Loucy (cell line): Measurements from ENCODE around the gene APOBEC3H.

Source experiments
- H2AFZ ChIP-seq: fragments of 200-600 bp; sonication (generic); 2 replicates; pipeline ENCODE4 v1.6.0; 2016; ENCODE audit warnings: antibody characterized with exemption, mild to moderate bottlenecking, low read length, moderate library complexity
- H3F3A ChIP-seq: fragments of 200-600 bp; 2 replicates; pipeline ENCODE4 v1.6.0; 2016; ENCODE audit warnings: antibody characterized with exemption, low read depth, mild to moderate bottlenecking
- H3K27me3 ChIP-seq: fragments of 200-600 bp; sonication (generic); 2 replicates; pipeline ENCODE4 v1.6.1; 2014; ENCODE audit warnings: low read length, mild to moderate bottlenecking; ENCODE audit not compliant: insufficient read depth, poor library complexity, severe bottlenecking
- H3K36me3 ChIP-seq: fragments of 200-600 bp; sonication (generic); 2 replicates; pipeline ENCODE4 v1.6.1; 2016; ENCODE audit warnings: low read length; ENCODE audit not compliant: insufficient read depth
- H3K4me1 ChIP-seq: fragments of 200-600 bp; sonication (generic); 2 replicates; pipeline ENCODE4 v1.5.1; 2014; ENCODE audit warnings: low read length, mild to moderate bottlenecking; ENCODE audit not compliant: insufficient read depth, poor library complexity, severe bottlenecking
- H3K4me2 ChIP-seq: fragments of 200-600 bp; sonication (generic); 2 replicates; pipeline ENCODE4 v1.6.0; 2014; ENCODE audit warnings: antibody characterized with exemption, low read length, low read depth, mild to moderate bottlenecking; ENCODE audit not compliant: poor library complexity, severe bottlenecking
- H3K4me3 ChIP-seq: fragments of 200-600 bp; sonication (generic); 2 replicates; pipeline ENCODE4 v1.5.1; 2014; ENCODE audit warnings: low read length, mild to moderate bottlenecking, mixed read lengths; ENCODE audit not compliant: poor library complexity, severe bottlenecking
- H3K79me2 ChIP-seq: fragments of 200-600 bp; sonication (generic); 2 replicates; pipeline ENCODE4 v1.6.1; 2014; ENCODE audit warnings: low read length; ENCODE audit not compliant: insufficient read depth
- H3K9ac ChIP-seq: fragments of 200-600 bp; sonication (generic); 2 replicates; pipeline ENCODE4 v1.6.0; 2014; ENCODE audit warnings: mild to moderate bottlenecking, low read depth, low read length, moderate library complexity; ENCODE audit not compliant: poor library complexity, severe bottlenecking
- H3K9me2 ChIP-seq: fragments of 200-600 bp; sonication (generic); replicated peaks from 2 replicates; pipeline ENCODE4 v1.6.1; 2016; ENCODE audit warnings: low read depth, low read length, mixed read lengths
- H3K9me3 ChIP-seq: fragments of 200-600 bp; sonication (generic); 2 replicates; pipeline ENCODE4 v1.6.1; 2014; ENCODE audit warnings: mild to moderate bottlenecking, antibody characterized with exemption, low read length, low read depth; ENCODE audit not compliant: insufficient read depth
- H4K20me1 ChIP-seq: fragments of 200-600 bp; sonication (generic); 2 replicates; pipeline ENCODE4 v1.6.0; 2014; ENCODE audit warnings: antibody characterized with exemption, low read length, mild to moderate bottlenecking; ENCODE audit not compliant: insufficient read depth, poor library complexity, severe bottlenecking
- CTCF ChIP-seq: fragments of 200-600 bp; sonication (generic); conservative IDR thresholded peaks from 2 replicates; pipeline ENCODE4 v1.5.1; 2014; ENCODE audit warnings: mild to moderate bottlenecking, antibody characterized with exemption, low read length
- EZH2phosphoT487 ChIP-seq: fragments of 200-600 bp; IDR thresholded peaks from 2 replicates; pipeline ENCODE4 v1.6.1; 2018; ENCODE audit warnings: antibody characterized with exemption, mild to moderate bottlenecking, moderate library complexity, borderline replicate concordance

The APOBEC3H gene

GRCh38 chr22:39095971-39096370, 1.1 kb upstream of the APOBEC3H start:
- peaks cover 65% of the 10 kb centered on the region for H3K4me1 ChIP-seq
- peak overlapping the region; percentile 88 for H3K4me2 ChIP-seq

GRCh38 chr22:39098026-39098425, 982 bp downstream of the APOBEC3H start:
- peak overlapping the region; percentile 88 for H3K4me2 ChIP-seq
- TF ChIP-seq CTCF (no peak), EZH2phosphoT487 (no peak)

More at GRCh38 chr22:39095971-39096370, 1.1 kb upstream of the APOBEC3H start:
- TF ChIP-seq CTCF (no peak), EZH2phosphoT487 (no peak)
- no peaks in the 10 kb centered on the region for H3K9me2 ChIP-seq
- no peaks in the 10 kb centered on the region for H4K20me1 ChIP-seq
- 0 out of 2 replicates have a peak, but pooled peaks cover 5% of the 10 kb centered on the region for H3F3A ChIP-seq
- H3K27me3 ChIP-seq, result no peaks in the 10 kb centered on the region
- no peaks in the 10 kb centered on the region for H3K9me3 ChIP-seq
- no peak overlapping the region for H2AFZ ChIP-seq
- H3K9ac ChIP-seq, result peak overlapping the region; percentile 42
- peaks cover 6% of the 10 kb centered on the region; the same call in 1 of the 2 replicates for H3K79me2 ChIP-seq
- H3K36me3 ChIP-seq, result no peaks in the 10 kb centered on the region
- no peak overlapping the region for H3K4me3 ChIP-seq

DNA sequence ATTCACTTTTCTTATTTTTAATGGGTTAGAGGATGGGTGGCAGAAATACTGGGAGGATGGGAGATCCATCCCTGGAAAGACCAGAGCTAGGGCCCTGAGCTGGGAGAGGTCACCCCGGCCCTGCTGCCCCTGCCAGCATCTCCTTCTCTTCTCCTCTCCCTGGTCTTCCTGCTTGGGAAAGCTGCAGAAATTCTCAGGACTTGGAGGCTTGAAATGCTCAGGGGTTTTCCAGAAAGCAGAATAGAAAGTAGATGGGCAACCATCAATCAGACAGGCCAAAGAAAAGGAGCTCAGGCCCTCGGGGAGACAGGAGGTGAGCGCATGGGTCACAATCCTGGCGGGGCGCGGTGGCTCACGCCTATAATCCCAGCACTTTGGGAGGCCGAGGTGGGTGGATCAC, 1.5 kb downstream of the APOBEC3H start:
- Histone ChIP-seq H3F3A (0 out of 2 replicates have a peak, but pooled peaks cover 5% of the 10 kb centered on the region), H3K9me3 (no peaks in the 10 kb centered on the region), H3K79me2 (no peaks in the 10 kb centered on the region), H3K9ac (peak overlapping the region; percentile 96), H3K4me3 (no peak overlapping the region), H2AFZ (no peak overlapping the region), H3K36me3 (no peaks in the 10 kb centered on the region), H3K27me3 (no peaks in the 10 kb centered on the region), H3K9me2 (no peaks in the 10 kb centered on the region), H3K4me1 (peaks cover 46% of the 10 kb centered on the region), H4K20me1 (no peaks in the 10 kb centered on the region), H3K4me2 (peak overlapping the region; percentile 88)
- TF ChIP-seq EZH2phosphoT487, result no peak
- no peak for TF ChIP-seq CTCF

More at GRCh38 chr22:39098026-39098425, 982 bp downstream of the APOBEC3H start:
- Histone ChIP-seq H2AFZ (no peak overlapping the region), H3K27me3 (no peaks in the 10 kb centered on the region), H3K79me2 (no peaks in the 10 kb centered on the region), H3K36me3 (no peaks in the 10 kb centered on the region), H3K9ac (peak overlapping the region; percentile 96), H3K4me1 (peaks cover 47% of the 10 kb centered on the region), H3K9me3 (no peaks in the 10 kb centered on the region), H4K20me1 (no peaks in the 10 kb centered on the region), H3K4me3 (peak overlapping the region; percentile 69), H3F3A (0 out of 2 replicates have a peak, but pooled peaks cover 5% of the 10 kb centered on the region), H3K9me2 (no peaks in the 10 kb centered on the region)
